Sigmoid colon (tissue), 7 donors: ENCODE data around the gene C12orf57. TPM values are rescaled to one million over a fixed set of nuclear protein-coding genes. Genes with fewer than 3 reads are reported as not detected.

ENCODE experiments used
- DNase-seq: peaks from one replicate; pipeline ENCODE4 v3.0.0-alpha.2; 2019
- H3K27ac ChIP-seq, 4 donors: fragments of 200-600 bp; sonication (generic); one replicate each; pipeline ENCODE4 v1.5.1; 2016 to 2019; ENCODE audit warnings: mild to moderate bottlenecking in 1 of 4
- H3K27me3 ChIP-seq, 3 donors: fragments of 200-600 bp; sonication (generic); one replicate each; pipeline ENCODE4 v1.5.1; 2019; ENCODE audit warnings: mild to moderate bottlenecking in 1 of 3
- H3K36me3 ChIP-seq, 4 donors: fragments of 200-600 bp; sonication (generic); one replicate each; pipeline ENCODE4 v1.5.1; 2016 to 2019
- H3K4me1 ChIP-seq, 4 donors: fragments of 200-600 bp; sonication (generic); one replicate each; pipeline ENCODE4 v1.5.1; 2017 to 2019
- H3K4me3 ChIP-seq, 4 donors: fragments of 200-600 bp; sonication (generic); one replicate each; pipeline ENCODE4 v1.5.1; 2017 to 2019; ENCODE audit warnings: mild to moderate bottlenecking in 2 of 4, moderate library complexity in 1 of 4
- H3K9me3 ChIP-seq, 4 donors: fragments of 200-600 bp in 3 of 4; sonication (generic) in 3 of 4; one replicate each; pipeline versions ENCODE4 v1.5.1 to v1.6.1; 2013 to 2019
- CTCF ChIP-seq, 4 experiments: fragments of 450-650 bp in 3 of 4; fragments of 200-600 bp in 1 of 4; IDR thresholded peaks; one replicate each; pipeline ENCODE4 v1.5.1; 2016 to 2019; ENCODE audit warnings: antibody characterized with exemption in 4 of 4, mild to moderate bottlenecking in 3 of 4, moderate library complexity in 2 of 4
- EP300 ChIP-seq, 4 donors: sonication (generic); formaldehyde crosslinking; IDR thresholded peaks; one replicate each; pipeline ENCODE4 v1.6.1; 2017; ENCODE audit warnings: antibody characterized with exemption in 4 of 4
- POLR2A ChIP-seq, 2 donors: fragments of 450-650 bp; IDR thresholded peaks; one replicate each; pipeline ENCODE4 v1.6.1; 2016; ENCODE audit warnings: antibody characterized with exemption in 2 of 2, mild to moderate bottlenecking in 2 of 2, moderate library complexity in 2 of 2
- POLR2AphosphoS5 ChIP-seq, 4 donors: sonication (generic); formaldehyde crosslinking; IDR thresholded peaks; one replicate each; pipeline ENCODE4 v1.6.1; 2017; ENCODE audit warnings: antibody characterized with exemption in 4 of 4
- WGBS, 2 donors: extraction: QIAGEN DNeasy Blood & Tissue Kit; methylation state at CpG; one replicate each; pipeline ENCODE4 v1.1.7; 2013; 5-methylcytosine and 5-hydroxymethylcytosine counted together
- intact Hi-C: fragments of 100-400 bp; cut with DNase I; formaldehyde crosslinking; loops from one replicate; pipeline ENCODE4 v1.15.1; 2023
- polyA plus RNA-seq, 3 donors: library from polyadenylated mRNA; stranded (reverse); fragments of 200-250 nt; gene quantifications; one replicate each; pipeline ENCODE4 v1.2.3, GENCODE V29; 2013
- total RNA-seq, 4 donors: library from RNA; depleted of rRNA; stranded (reverse); fragments of >200 nt; gene quantifications; one replicate each; pipeline ENCODE4 v1.1.0, GENCODE V29; 2016
- donor health status: healthy with polysubstance abuse.
- donor health status: Bipolar disorder and iron deficiency.
- donor health status: healthy.

C12orf57 gene
- total and polyA plus RNA-seq, 7 donors, result 305 to 810 (median 623) TPM

- H3K27ac ChIP-seq, result peak overlapping the region; percentile 97 to 100 (median 99)
- peaks cover 0 to 8% (median 8%) of the 10 kb centered on the region in 4 donors for H3K36me3 ChIP-seq
- H3K4me1 ChIP-seq, result peaks cover 4 to 83% (median 77%) of the 10 kb centered on the region in 4 donors
- H3K27me3 ChIP-seq, result no peaks in the 10 kb centered on the region
- no peak for DNase-seq
- TF ChIP-seq POLR2A (IDR thresholded peaks at IDR 0.05) (no peak), POLR2AphosphoS5 (IDR thresholded peaks at IDR 0.05) (no peak), EP300 (IDR thresholded peaks at IDR 0.05) (no peak), CTCF (IDR thresholded peaks at IDR 0.05) (no peak)
- H3K4me3 ChIP-seq, result peak overlapping the region; percentile 84 to 99 (median 98)
- 9 to 22% methylated on average over 19 of the region's 19 CpGs for WGBS, 2 donors
- intact Hi-C loops, result loop anchor here (1.0 kb wide), 1 partner anchor 8 kb away; no protein-coding TSS in a partner anchor
- H3K9me3 ChIP-seq, result no peaks in the 10 kb centered on the region
Measured at GRCh38 chr12:6928703-6929407, 15.0 kb upstream of the C12orf57 start.

- no peaks in the 10 kb centered on the region for H3K9me3 ChIP-seq
- peaks cover 0 to 17% (median 17%) of the 10 kb centered on the region in 4 donors for H3K36me3 ChIP-seq
- DNase-seq, result no peak
- H3K4me3 ChIP-seq, result peak overlapping the region; percentile 84 to 99 (median 98)
- intact Hi-C loops, result no loop called here
- peak overlapping the region; percentile 97 to 100 (median 99) for H3K27ac ChIP-seq
- peaks cover 4 to 83% (median 75%) of the 10 kb centered on the region in 4 donors for H3K4me1 ChIP-seq
- 48 to 64% methylated on average over 7 of the region's 7 CpGs for WGBS, 2 donors
- no peaks in the 10 kb centered on the region for H3K27me3 ChIP-seq
- no peak for TF ChIP-seq CTCF (IDR thresholded peaks at IDR 0.05)
- no peak for TF ChIP-seq POLR2A (IDR thresholded peaks at IDR 0.05)
- TF ChIP-seq POLR2AphosphoS5 (IDR thresholded peaks at IDR 0.05), result no peak
- TF ChIP-seq EP300 (IDR thresholded peaks at IDR 0.05), result no peak
Measured at GRCh38 chr12:6929466-6930452, 14.1 kb upstream of the C12orf57 start.

GRCh38 chr12:6932766-6933165 lies 11.1 kb upstream of the C12orf57 start:
- WGBS, 2 donors, result 54 to 75% methylated on average over 1 of the region's 1 CpG
- no peak for DNase-seq
- Histone ChIP-seq H3K27me3 (no peaks in the 10 kb centered on the region), H3K36me3 (peaks cover 0 to 34% (median 30%) of the 10 kb centered on the region in 4 donors), H3K9me3 (no peaks in the 10 kb centered on the region), H3K27ac (peak overlapping the region; percentile 46 to 99 (median 92)), H3K4me1 (peaks cover 0 to 73% (median 63%) of the 10 kb centered on the region in 4 donors), H3K4me3 (no peak overlapping the region)
- no peak for TF ChIP-seq POLR2A (IDR thresholded peaks at IDR 0.05)
- no peak for TF ChIP-seq POLR2AphosphoS5 (IDR thresholded peaks at IDR 0.05)
- TF ChIP-seq EP300 (IDR thresholded peaks at IDR 0.05), result no peak
- TF ChIP-seq CTCF (IDR thresholded peaks at IDR 0.05), result no peak
- intact Hi-C loops, result no loop called here

- peaks cover 0 to 39% (median 30%) of the 10 kb centered on the region in 4 donors for H3K36me3 ChIP-seq
- DNase-seq, result no peak
- WGBS, 2 donors, result 20 to 45% methylated on average over 8 of the region's 8 CpGs
- no peaks in the 10 kb centered on the region for H3K27me3 ChIP-seq
- no peaks in the 10 kb centered on the region for H3K9me3 ChIP-seq
- H3K27ac ChIP-seq, result peak overlapping the region; percentile 46 to 99 (median 92)
- intact Hi-C loops, result no loop called here
- H3K4me3 ChIP-seq, result peak overlapping the region in 1 of 4 donors; percentile 1
- TF ChIP-seq POLR2AphosphoS5 (IDR thresholded peaks at IDR 0.05) (peak in 2 of 4 donors; percentile 17 to 20), EP300 (IDR thresholded peaks at IDR 0.05) (no peak), POLR2A (IDR thresholded peaks at IDR 0.05) (no peak), CTCF (IDR thresholded peaks at IDR 0.05) (no peak)
- peaks cover 0 to 83% (median 74%) of the 10 kb centered on the region in 4 donors for H3K4me1 ChIP-seq
Measured at GRCh38 chr12:6934110-6934509, 9.7 kb upstream of the C12orf57 start.
